Fibroblast of lung (primary cell): Measurements from ENCODE around the gene USP19. TPM values are rescaled to one million over a fixed set of nuclear protein-coding genes. Genes with fewer than 3 reads are reported as not detected.

Experiments
- DNase-seq, 2 donors: peaks; one replicate each; pipeline versions ENCODE4 v3.0.0 to v3.0.0-alpha.2; 2010; ENCODE audit warnings: low read depth in 2 of 2
- H2AFZ ChIP-seq: 2 replicates; pipeline ENCODE4 v1.5.1; 2012; ENCODE audit warnings: low read length, control low read depth, inconsistent platforms
- H3K27ac ChIP-seq: 2 replicates; pipeline ENCODE4 v1.5.1; 2011; ENCODE audit warnings: low read length, control low read depth; ENCODE audit not compliant: insufficient read depth
- H3K27me3 ChIP-seq: 2 replicates; pipeline ENCODE4 v1.5.1; 2011; ENCODE audit warnings: mild to moderate bottlenecking, low read length; ENCODE audit not compliant: control insufficient read depth, insufficient read depth
- H3K36me3 ChIP-seq: 2 replicates; pipeline ENCODE4 v1.5.1; 2011; ENCODE audit warnings: low read length; ENCODE audit not compliant: control insufficient read depth, insufficient read depth
- H3K4me1 ChIP-seq: 2 replicates; pipeline ENCODE4 v1.5.1; 2011; ENCODE audit warnings: low read length; ENCODE audit not compliant: control insufficient read depth, insufficient read depth; ENCODE audit errors: extremely low read depth
- H3K4me2 ChIP-seq: 2 replicates; pipeline ENCODE4 v1.5.1; 2011; ENCODE audit warnings: low read length, control low read depth; ENCODE audit not compliant: insufficient read depth; ENCODE audit errors: extremely low read depth
- H3K4me3 ChIP-seq, 4 experiments: fragments of 200-600 bp in 1 of 4; sonication (generic) in 1 of 4; replicated peaks in 1 of 4; 2 replicates each; pipeline ENCODE4 v1.5.1; 2011 to 2016; ENCODE audit warnings: low read length in 4 of 4, low read depth in 3 of 4, mild to moderate bottlenecking in 3 of 4, control low read depth in 2 of 4, inconsistent platforms in 1 of 4, mixed read lengths in 1 of 4; ENCODE audit not compliant: insufficient read depth in 1 of 4; ENCODE audit errors: control extremely low read depth in 1 of 4
- H3K79me2 ChIP-seq: 2 replicates; pipeline ENCODE4 v1.5.1; 2012; ENCODE audit warnings: mild to moderate bottlenecking, low read length, inconsistent platforms; ENCODE audit not compliant: control insufficient read depth, insufficient read depth
- H3K9ac ChIP-seq: 2 replicates; pipeline ENCODE4 v1.5.1; 2011; ENCODE audit warnings: mild to moderate bottlenecking, low read length, control low read depth; ENCODE audit not compliant: insufficient read depth
- H3K9me3 ChIP-seq: 2 replicates; pipeline ENCODE4 v1.5.1; 2012; ENCODE audit warnings: low read depth, low read length; ENCODE audit not compliant: control insufficient read depth, insufficient read depth
- H4K20me1 ChIP-seq: 2 replicates; pipeline ENCODE4 v1.5.1; 2011; ENCODE audit warnings: low read length; ENCODE audit not compliant: control insufficient read depth, insufficient read depth; ENCODE audit errors: extremely low read depth
- EZH2 ChIP-seq: IDR thresholded peaks from 2 replicates; pipeline ENCODE4 v1.5.1; 2012; ENCODE audit warnings: low read length, control low read depth, mild to moderate bottlenecking; ENCODE audit errors: missing control alignments
- polyA plus RNA-seq, 2 donors: library from polyadenylated mRNA; depleted of rRNA in 1 of 2; stranded (reverse) in 1 of 2; unstranded in 1 of 2; fragments of >200 nt; gene quantifications; 2 replicates each; pipeline ENCODE4 v1.2.1, GENCODE V29; 2011 to 2012; ENCODE audit warnings: missing spikeins in 1 of 2
- total RNA-seq: library from RNA; depleted of rRNA; stranded (reverse); fragments of >200 nt; gene quantifications from 2 replicates; pipeline ENCODE4 v1.2.1, GENCODE V29; 2014
- TF ChIP-seq, protein P1 (sequence below), 2 donors: IDR thresholded peaks in 1 of 2; conservative IDR thresholded peaks in 1 of 2; 1 replicate in 1 of 2; 2 replicates in 1 of 2; pipeline ENCODE4 v1.5.1; 2011 to 2012; ENCODE audit warnings: low read length in 2 of 2, control low read depth in 1 of 2, inconsistent platforms in 1 of 2, low read depth in 1 of 2, mild to moderate bottlenecking in 1 of 2

USP19 gene
- total and polyA plus RNA-seq, 2 donors (not counting 1 experiment from before 2014, with no cell fraction given): 23.3 to 53.8 TPM

DNA sequence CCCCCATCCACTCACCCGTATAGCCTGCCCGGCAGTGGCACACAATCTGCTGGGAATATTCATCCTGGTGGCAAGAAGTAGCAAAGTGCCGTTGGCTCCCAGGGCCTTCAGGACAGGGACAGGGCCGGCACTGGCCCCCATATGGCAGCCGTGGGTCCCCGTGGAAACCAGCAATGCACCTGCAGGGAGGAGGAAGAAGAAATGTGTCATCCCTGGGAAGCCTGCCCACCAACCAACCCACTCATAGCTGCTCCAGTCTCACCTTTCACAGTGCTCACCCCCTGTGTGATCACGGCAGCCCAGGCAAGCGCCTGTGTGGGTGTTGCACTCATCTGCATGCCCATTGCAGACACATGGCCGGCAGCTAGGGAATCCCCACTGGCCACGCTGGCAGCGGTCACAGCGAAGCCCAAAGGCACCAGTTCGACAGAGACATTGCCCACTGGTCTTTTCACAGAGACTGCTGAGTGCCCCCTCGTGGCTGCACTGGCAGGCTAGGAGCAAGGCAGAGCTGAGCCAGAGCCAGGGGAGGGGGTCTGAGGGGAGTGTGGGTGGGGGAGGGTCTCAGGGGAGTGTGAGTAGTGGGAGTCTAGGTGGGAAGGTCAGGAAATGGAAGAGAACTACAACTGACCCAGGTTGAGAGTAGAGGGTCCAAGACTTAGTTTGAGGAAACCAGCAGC is 4.5 kb upstream of the USP19 start:
- no peaks in the 10 kb centered on the region for H3K4me1 ChIP-seq
- no peaks in the 10 kb centered on the region for H4K20me1 ChIP-seq
- H3K36me3 ChIP-seq: peaks cover 49% of the 10 kb centered on the region

DNA sequence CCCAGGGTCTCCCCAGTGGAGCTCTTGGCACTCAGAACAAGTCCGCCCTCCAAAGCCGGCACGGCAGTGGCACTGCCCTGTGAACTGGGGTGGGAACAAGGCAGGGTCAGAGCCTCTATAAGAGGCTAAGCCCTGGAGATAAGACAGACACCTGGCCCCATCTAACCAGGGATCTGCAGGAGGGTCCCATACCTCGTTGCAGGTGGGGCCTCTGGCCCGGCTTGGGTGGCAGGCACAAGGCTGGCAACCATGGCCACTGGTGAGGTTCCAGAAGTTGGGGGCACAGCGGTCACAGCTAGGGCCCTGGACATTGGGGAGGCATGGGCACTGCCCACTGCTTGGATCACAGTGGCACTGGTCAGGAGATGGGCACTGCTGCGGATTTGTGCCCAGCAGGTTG is 3.6 kb upstream of the USP19 start:
- H3K4me3 ChIP-seq: no peak overlapping the region
- no peaks in the 10 kb centered on the region for H4K20me1 ChIP-seq
- H3K9ac ChIP-seq: no peak overlapping the region
- H3K4me2 ChIP-seq: no peak overlapping the region
- H3K27me3 ChIP-seq: no peaks in the 10 kb centered on the region
- H3K79me2 ChIP-seq: peaks cover 11% of the 10 kb centered on the region
- H2AFZ ChIP-seq: no peak overlapping the region
- DNase-seq: no peak
- TF ChIP-seq EZH2: no peak
- TF ChIP-seq, protein P1, sequence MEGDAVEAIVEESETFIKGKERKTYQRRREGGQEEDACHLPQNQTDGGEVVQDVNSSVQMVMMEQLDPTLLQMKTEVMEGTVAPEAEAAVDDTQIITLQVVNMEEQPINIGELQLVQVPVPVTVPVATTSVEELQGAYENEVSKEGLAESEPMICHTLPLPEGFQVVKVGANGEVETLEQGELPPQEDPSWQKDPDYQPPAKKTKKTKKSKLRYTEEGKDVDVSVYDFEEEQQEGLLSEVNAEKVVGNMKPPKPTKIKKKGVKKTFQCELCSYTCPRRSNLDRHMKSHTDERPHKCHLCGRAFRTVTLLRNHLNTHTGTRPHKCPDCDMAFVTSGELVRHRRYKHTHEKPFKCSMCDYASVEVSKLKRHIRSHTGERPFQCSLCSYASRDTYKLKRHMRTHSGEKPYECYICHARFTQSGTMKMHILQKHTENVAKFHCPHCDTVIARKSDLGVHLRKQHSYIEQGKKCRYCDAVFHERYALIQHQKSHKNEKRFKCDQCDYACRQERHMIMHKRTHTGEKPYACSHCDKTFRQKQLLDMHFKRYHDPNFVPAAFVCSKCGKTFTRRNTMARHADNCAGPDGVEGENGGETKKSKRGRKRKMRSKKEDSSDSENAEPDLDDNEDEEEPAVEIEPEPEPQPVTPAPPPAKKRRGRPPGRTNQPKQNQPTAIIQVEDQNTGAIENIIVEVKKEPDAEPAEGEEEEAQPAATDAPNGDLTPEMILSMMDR (conservative IDR thresholded peaks at IDR 0.05 in 1 of 2, IDR thresholded peaks at IDR 0.05 in 1 of 2; ENCODE audit: low read depth in 1 of 2, low read length in 2 of 2): no peak
- H3K36me3 ChIP-seq: peaks cover 44% of the 10 kb centered on the region
- no peaks in the 10 kb centered on the region for H3K9me3 ChIP-seq
- H3K27ac ChIP-seq: no peak overlapping the region
- peaks cover 9% of the 10 kb centered on the region for H3K4me1 ChIP-seq

More for the DNA sequence above, 4.5 kb upstream of the USP19 start:
- no peaks in the 10 kb centered on the region for H3K9me3 ChIP-seq
- H2AFZ ChIP-seq: no peak overlapping the region
- H3K4me3 ChIP-seq: no peak overlapping the region
- peak in 1 of 2 donors; percentile 20 for DNase-seq
- no peak overlapping the region for H3K9ac ChIP-seq
- H3K27ac ChIP-seq: no peak overlapping the region
- peaks cover 8% of the 10 kb centered on the region for H3K79me2 ChIP-seq
- H3K4me2 ChIP-seq: no peak overlapping the region
- no peaks in the 10 kb centered on the region for H3K27me3 ChIP-seq
- TF ChIP-seq EZH2: no peak
- TF ChIP-seq, protein P1 (conservative IDR thresholded peaks at IDR 0.05 in 1 of 2, IDR thresholded peaks at IDR 0.05 in 1 of 2; ENCODE audit: low read depth in 1 of 2, low read length in 2 of 2): peak in 1 of 2 donors; percentile 2

DNA sequence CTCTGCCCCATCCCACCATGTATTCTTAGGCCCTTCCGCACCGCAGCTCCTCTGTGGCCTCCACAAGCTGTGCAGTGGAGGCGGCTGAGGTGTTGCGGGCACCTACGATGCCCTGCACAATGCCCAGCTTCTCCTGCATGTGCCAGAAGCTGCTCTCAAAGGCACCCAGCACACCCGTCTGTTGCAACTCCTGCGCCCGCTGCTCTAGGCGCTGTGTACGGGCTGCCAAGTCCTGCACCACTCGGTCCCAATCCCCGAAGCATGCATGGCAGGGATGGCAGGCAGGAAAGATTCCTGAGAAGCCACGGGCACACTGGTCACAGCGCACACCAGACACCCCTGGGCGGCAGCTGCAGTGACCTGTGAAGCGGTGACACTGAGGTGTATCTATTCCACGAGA is 3.1 kb upstream of the USP19 start:
- TF ChIP-seq EZH2: no peak
- TF ChIP-seq, protein P1 (conservative IDR thresholded peaks at IDR 0.05 in 1 of 2, IDR thresholded peaks at IDR 0.05 in 1 of 2; ENCODE audit: low read depth in 1 of 2, low read length in 2 of 2): no peak
- no peak for DNase-seq
- H3K9ac ChIP-seq: no peak overlapping the region
- H3K9me3 ChIP-seq: no peaks in the 10 kb centered on the region
- H3K27me3 ChIP-seq: no peaks in the 10 kb centered on the region
- no peak overlapping the region for H2AFZ ChIP-seq
- H3K36me3 ChIP-seq: peaks cover 43% of the 10 kb centered on the region
- no peak overlapping the region for H3K4me3 ChIP-seq
- no peak overlapping the region for H3K27ac ChIP-seq
- H3K79me2 ChIP-seq: peaks cover 16% of the 10 kb centered on the region
- no peak overlapping the region for H3K4me2 ChIP-seq
- H4K20me1 ChIP-seq: no peaks in the 10 kb centered on the region
- peaks cover 9% of the 10 kb centered on the region for H3K4me1 ChIP-seq
